GM23248 (cell line): ENCODE measurements around the gene CPNE9.

ENCODE experiments used
- EZH2 ChIP-seq: fragments of 200-600 bp; sonication (generic); IDR thresholded peaks from 2 replicates; pipeline ENCODE4 v1.6.1; 2018; ENCODE audit warnings: antibody characterized with exemption, mild to moderate bottlenecking; ENCODE audit not compliant: insufficient read depth, poor library complexity, severe bottlenecking
- EZH2phosphoT487 ChIP-seq: fragments of 200-600 bp; sonication (generic); IDR thresholded peaks from 2 replicates; pipeline ENCODE4 v1.6.1; 2018; ENCODE audit warnings: antibody characterized with exemption, moderate library complexity, mild to moderate bottlenecking, low read depth; ENCODE audit not compliant: insufficient read depth

GRCh38 chr3:9676785-9677184, 26.8 kb upstream of the CPNE9 start:
- no peak for TF ChIP-seq EZH2phosphoT487
- TF ChIP-seq EZH2: no peak
